Breast epithelium (tissue), 4 donors: ENCODE measurements around the gene SECTM1. TPM values are rescaled to one million over a fixed set of nuclear protein-coding genes. Genes with fewer than 3 reads are reported as not detected.

Source experiments
- DNase-seq, 2 donors: peaks; one replicate each; pipeline ENCODE4 v3.0.0-alpha.2; 2019; ENCODE audit warnings: low spot score in 2 of 2
- H3K27ac ChIP-seq, 2 donors: fragments of 200-600 bp; sonication (generic) in 1 of 2; one replicate each; pipeline ENCODE4 v1.5.1; 2016 to 2019; ENCODE audit warnings: mild to moderate bottlenecking in 1 of 2
- H3K27me3 ChIP-seq, 2 donors: fragments of 200-600 bp; sonication (generic) in 1 of 2; one replicate each; pipeline versions ENCODE4 v1.5.1 to v1.6.0; 2017 to 2019; ENCODE audit warnings: control low read depth in 1 of 2, mild to moderate bottlenecking in 1 of 2
- H3K36me3 ChIP-seq: fragments of 200-600 bp; one replicate; pipeline ENCODE4 v1.5.1; 2019
- H3K4me1 ChIP-seq, 2 donors: fragments of 200-600 bp; sonication (generic); one replicate each; pipeline ENCODE4 v1.5.1; 2016 to 2019; ENCODE audit warnings: control low read depth in 1 of 2
- H3K4me3 ChIP-seq, 3 donors: fragments of 200-600 bp; sonication (generic); 1 replicate in 2 of 3; 2 replicates in 1 of 3; pipeline ENCODE4 v1.5.1; 2016 to 2019; ENCODE audit warnings: mild to moderate bottlenecking in 3 of 3, moderate library complexity in 2 of 3
- H3K9me3 ChIP-seq, 2 donors: fragments of 200-600 bp; sonication (generic) in 1 of 2; one replicate each; pipeline ENCODE4 v1.5.1; 2016 to 2019; ENCODE audit warnings: control low read depth in 1 of 2
- CTCF ChIP-seq, 3 donors: fragments of 450-650 bp; IDR thresholded peaks; one replicate each; pipeline ENCODE4 v1.5.1; 2016 to 2017; ENCODE audit warnings: antibody characterized with exemption in 3 of 3, mild to moderate bottlenecking in 3 of 3, moderate library complexity in 3 of 3
- POLR2A ChIP-seq: fragments of 450-650 bp; IDR thresholded peaks from one replicate; pipeline ENCODE4 v1.6.1; 2016; ENCODE audit warnings: antibody characterized with exemption, mild to moderate bottlenecking, moderate library complexity
- POLR2AphosphoS5 ChIP-seq, 3 donors: sonication (generic); formaldehyde crosslinking; IDR thresholded peaks; one replicate each; pipeline ENCODE4 v1.6.1; 2017; ENCODE audit warnings: antibody characterized with exemption in 3 of 3
- intact Hi-C: fragments of 100-400 bp; cut with DNase I; formaldehyde crosslinking; loops from one replicate; pipeline ENCODE4 v1.15.1; 2023; ENCODE audit warnings: low total_unique reads
- total RNA-seq, 3 donors: library from RNA; depleted of rRNA; stranded (reverse); fragments of >200 nt; gene quantifications; one replicate each; pipeline ENCODE4 v1.1.0, GENCODE V29; 2016

The SECTM1 gene
- total RNA-seq, 3 donors from 2014 or later: 11.5 to 23.9 (median 16.2) TPM

GRCh38 chr17:82300707-82301270, 32.8 kb downstream of the SECTM1 start:
- DNase-seq: peak in 1 of 2 donors; percentile 67
- intact Hi-C loops: no loop called here
- TF ChIP-seq POLR2AphosphoS5 (IDR thresholded peaks at IDR 0.05): peak in 1 of 3 donors; percentile 31
- TF ChIP-seq POLR2A: no peak
- peak; percentile 67 to 78 (median 76) for TF ChIP-seq CTCF (IDR thresholded peaks at IDR 0.05)

GRCh38 chr17:82300228-82300627, 33.3 kb downstream of the SECTM1 start:
- DNase-seq: no peak
- TF ChIP-seq CTCF (IDR thresholded peaks at IDR 0.05) (no peak), POLR2AphosphoS5 (IDR thresholded peaks at IDR 0.05) (no peak), POLR2A (no peak)

More at GRCh38 chr17:82300707-82301270, 32.8 kb downstream of the SECTM1 start:
- H3K9me3 ChIP-seq: no peaks in the 10 kb centered on the region
- no peak overlapping the region for H3K4me3 ChIP-seq
- no peaks in the 10 kb centered on the region for H3K27me3 ChIP-seq
- no peaks in the 10 kb centered on the region for H3K36me3 ChIP-seq
- peaks cover 7 to 15% of the 10 kb centered on the region in 2 donors for H3K4me1 ChIP-seq
- H3K27ac ChIP-seq: peak overlapping the region in 1 of 2 donors; percentile 26

GRCh38 chr17:82299452-82299851, 34.1 kb downstream of the SECTM1 start:
- intact Hi-C loops: no loop called here
- Histone ChIP-seq H3K9me3 (no peaks in the 10 kb centered on the region), H3K27ac (peak overlapping the region; percentile 98 to 99), H3K27me3 (no peaks in the 10 kb centered on the region), H3K4me3 (no peak overlapping the region), H3K4me1 (peaks cover 7 to 15% of the 10 kb centered on the region in 2 donors), H3K36me3 (no peaks in the 10 kb centered on the region)
- DNase-seq: no peak
- no peak for TF ChIP-seq POLR2AphosphoS5 (IDR thresholded peaks at IDR 0.05)
- TF ChIP-seq POLR2A: no peak
- TF ChIP-seq CTCF (IDR thresholded peaks at IDR 0.05): no peak

More at GRCh38 chr17:82300228-82300627, 33.3 kb downstream of the SECTM1 start:
- Histone ChIP-seq H3K27me3 (no peaks in the 10 kb centered on the region), H3K27ac (no peak overlapping the region), H3K36me3 (no peaks in the 10 kb centered on the region), H3K9me3 (no peaks in the 10 kb centered on the region), H3K4me3 (no peak overlapping the region), H3K4me1 (peaks cover 7 to 15% of the 10 kb centered on the region in 2 donors)
- intact Hi-C loops: no loop called here

- no peaks in the 10 kb centered on the region for H3K9me3 ChIP-seq
- H3K4me3 ChIP-seq: peak overlapping the region; percentile 37 to 63 (median 53)
- DNase-seq: no peak
- intact Hi-C loops: no loop called here
- H3K36me3 ChIP-seq: no peaks in the 10 kb centered on the region
- H3K27me3 ChIP-seq: no peaks in the 10 kb centered on the region
- peak overlapping the region; percentile 98 to 99 for H3K27ac ChIP-seq
- peaks cover 7 to 21% of the 10 kb centered on the region in 2 donors for H3K4me1 ChIP-seq
- TF ChIP-seq POLR2AphosphoS5 (IDR thresholded peaks at IDR 0.05): no peak
- peak in 1 of 3 donors; percentile 6 for TF ChIP-seq CTCF (IDR thresholded peaks at IDR 0.05)
Observed at GRCh38 chr17:82298538-82299421, 34.8 kb downstream of the SECTM1 start.
